Activated CD8-positive, alpha-beta T cell treated with anti-CD3 and anti-CD28 coated beads for 36 hours (primary cell): ENCODE measurements around the gene GXYLT2. TPM values are rescaled to one million over a fixed set of nuclear protein-coding genes. Genes with fewer than 3 reads are reported as not detected.

Experiments
- ATAC-seq: fragments of 200-7000 bp; cut with Tn5 transposase; one replicate; pipeline ENCODE4 v1.10.0; 2021; ENCODE audit warnings: mild to moderate bottlenecking, moderate library complexity
- CTCF ChIA-PET: fragments of 350-600 bp; sonication (Branson Sonifier 250); formaldehyde crosslinking; loops from one replicate; lab custom pipeline; 2021; ENCODE audit warnings: antibody characterized with exemption; lab: Charles Lee
- POLR2A ChIA-PET: fragments of 350-600 bp; sonication (Branson Sonifier 250); formaldehyde crosslinking; loops from one replicate; lab custom pipeline; 2021; ENCODE audit warnings: antibody characterized with exemption; lab: Charles Lee
- DNase-seq: peaks from one replicate; pipeline ENCODE4 v3.0.0-alpha.2; 2020
- H3K27ac Mint-ChIP-seq: one replicate; pipeline ENCODE4 v1.8.0; 2021; ENCODE audit warnings: mild to moderate bottlenecking, mixed read lengths
- H3K27me3 Mint-ChIP-seq: one replicate; pipeline ENCODE4 v1.8.0; 2021; ENCODE audit warnings: mixed read lengths
- H3K36me3 Mint-ChIP-seq: one replicate; pipeline ENCODE4 v1.8.0; 2021; ENCODE audit warnings: low read depth, mixed read lengths
- H3K4me1 Mint-ChIP-seq: one replicate; pipeline ENCODE4 v1.8.0; 2021; ENCODE audit warnings: low read depth, mixed read lengths
- H3K4me3 Mint-ChIP-seq: one replicate; pipeline ENCODE4 v1.8.0; 2021; ENCODE audit warnings: mild to moderate bottlenecking, moderate library complexity, mixed read lengths
- H3K9me3 Mint-ChIP-seq: one replicate; pipeline ENCODE4 v1.8.0; 2021; ENCODE audit warnings: mixed read lengths
- CTCF ChIP-seq: fragments of 200-600 bp; IDR thresholded peaks from one replicate; pipeline ENCODE4 v1.8.0; 2022; ENCODE audit warnings: antibody characterized with exemption, mild to moderate bottlenecking
- intact Hi-C: fragments of 100-400 bp; cut with micrococcal nuclease; formaldehyde crosslinking; loops from one replicate; pipeline ENCODE4 v1.10.0; 2022
- total RNA-seq, 2 experiments: library from RNA; stranded (reverse); gene quantifications; one replicate each; pipeline ENCODE4 v1.2.3, GENCODE V29; 2021

The GXYLT2 gene, protein sequence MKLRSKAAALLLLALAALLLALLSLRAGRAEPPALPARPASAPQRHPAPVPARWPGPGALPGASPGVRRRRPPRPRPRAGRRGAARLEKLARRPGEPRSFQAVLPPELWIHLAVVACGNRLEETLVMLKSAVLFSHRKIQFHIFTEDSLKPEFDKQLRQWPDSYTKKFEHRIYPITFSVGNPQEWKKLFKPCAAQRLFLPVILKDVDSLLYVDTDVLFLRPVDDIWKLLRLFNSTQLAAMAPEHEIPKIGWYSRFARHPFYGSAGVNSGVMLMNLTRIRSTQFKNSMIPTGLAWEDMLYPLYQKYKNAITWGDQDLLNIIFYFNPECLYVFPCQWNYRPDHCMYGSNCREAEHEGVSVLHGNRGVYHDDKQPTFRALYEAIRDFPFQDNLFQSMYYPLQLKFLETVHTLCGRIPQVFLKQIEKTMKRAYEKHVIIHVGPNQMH
- total RNA-seq, result under 1 TPM; 0.11 to 0.92 TPM

DNA sequence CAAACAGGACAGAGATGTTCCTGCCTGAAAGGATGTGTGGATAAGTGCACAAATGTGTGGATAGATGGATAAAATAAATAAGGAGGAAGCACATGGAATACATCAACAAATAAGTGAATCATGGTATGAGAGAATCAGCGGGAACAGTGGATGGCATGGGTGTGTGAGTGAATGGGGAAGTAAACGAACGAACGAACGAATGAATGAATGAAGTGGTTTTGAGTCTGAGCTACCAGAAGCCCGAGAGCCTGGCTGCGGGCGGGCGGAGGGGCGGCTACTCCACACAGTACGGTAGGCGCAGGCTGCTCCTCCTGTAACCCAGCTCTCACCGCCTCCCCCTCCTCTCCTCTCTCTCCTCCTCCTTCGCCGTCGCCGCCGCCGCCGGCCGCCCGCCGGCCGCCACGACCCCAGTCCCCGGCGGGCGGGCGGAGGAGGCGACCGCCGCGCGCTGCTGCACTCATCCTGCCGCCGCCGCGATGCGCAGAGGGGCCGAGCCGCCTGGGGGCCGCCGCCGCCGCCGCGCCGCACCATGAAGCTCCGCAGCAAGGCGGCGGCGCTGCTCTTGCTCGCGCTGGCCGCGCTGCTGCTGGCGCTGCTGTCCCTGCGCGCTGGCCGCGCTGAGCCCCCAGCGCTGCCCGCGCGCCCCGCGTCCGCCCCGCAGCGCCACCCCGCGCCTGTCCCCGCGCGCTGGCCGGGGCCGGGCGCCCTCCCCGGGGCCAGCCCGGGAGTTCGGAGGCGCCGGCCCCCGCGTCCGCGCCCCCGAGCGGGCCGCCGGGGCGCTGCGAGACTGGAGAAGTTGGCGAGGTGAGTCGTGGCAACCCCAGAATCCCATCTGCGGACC lies at the start of gene GXYLT2:
TSS of gene GXYLT2 (plus strand) at position 342 of the 841 bp plus-strand sequence. CDS start at position 530, 188 bp downstream.
- H3K36me3 Mint-ChIP-seq, result no peaks in the 10 kb centered on the region
- intact Hi-C loops, result no loop called here
- peaks cover 68% of the 10 kb centered on the region for H3K27me3 Mint-ChIP-seq
- DNase-seq (peak; percentile 48), ATAC-seq (peak; percentile 82)
- ChIA-PET POLR2A (no interaction called here), CTCF (interaction anchor here (0.6 to 3.8 kb wide), 5 partner anchors 10 to 47 kb away, joined by 3 to 15 read pairs (median 3); no protein-coding TSS in a partner anchor)
- TF ChIP-seq CTCF, result no peak
- H3K27ac Mint-ChIP-seq, result no peak within 1 kb of the TSS
- peaks cover 4% of the 10 kb centered on the region for H3K9me3 Mint-ChIP-seq
- H3K4me1 Mint-ChIP-seq, result peaks cover 16% of the 10 kb centered on the region
- H3K4me3 Mint-ChIP-seq, result peak within 1 kb of the TSS; percentile 68

- ChIA-PET CTCF (interaction anchor here (2.2 kb wide), 1 partner anchor 17 kb away, joined by 15 read pairs; no protein-coding TSS in a partner anchor), POLR2A (no interaction called here)
- Mint-ChIP-seq H3K27me3 (no peaks in the 10 kb centered on the region), H3K36me3 (peaks cover 52% of the 10 kb centered on the region), H3K4me3 (no peak overlapping the region), H3K4me1 (peaks cover 11% of the 10 kb centered on the region), H3K27ac (no peak overlapping the region), H3K9me3 (no peaks in the 10 kb centered on the region)
- intact Hi-C loops, result no loop called here
- ATAC-seq (no peak), DNase-seq (no peak)
- no peak for TF ChIP-seq CTCF
Observed at GRCh38 chr3:72839057-72839456, 48.8 kb upstream of the GXYLT2 start.

DNA sequence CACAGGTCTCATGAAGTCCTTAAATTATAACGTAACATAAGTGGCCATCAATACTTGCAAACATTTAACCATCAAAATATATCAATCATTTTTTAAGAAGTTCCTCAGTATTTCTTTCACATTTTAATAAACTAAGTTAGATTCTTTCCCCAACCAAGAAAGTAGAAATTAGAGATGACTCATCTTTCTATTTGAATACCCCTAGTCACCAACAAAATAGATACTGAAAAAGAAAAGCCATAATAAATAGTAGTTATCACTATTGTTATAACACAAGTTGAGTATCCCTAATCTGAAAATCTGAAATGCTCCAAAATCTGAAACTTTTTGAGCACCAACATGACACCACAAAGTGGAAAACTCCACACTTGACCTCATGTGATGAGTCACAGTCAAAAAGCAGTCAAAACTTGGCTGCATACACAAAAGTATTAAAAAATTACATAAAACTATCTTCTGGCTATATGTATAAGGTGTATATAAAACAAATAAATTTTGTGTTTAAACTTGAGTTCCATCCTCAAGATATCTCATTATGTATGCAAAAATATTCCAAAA lies 43.3 kb upstream of the GXYLT2 start:
- Mint-ChIP-seq H3K36me3 (peaks cover 32% of the 10 kb centered on the region), H3K9me3 (no peaks in the 10 kb centered on the region), H3K27ac (peak overlapping the region; percentile 66), H3K4me3 (no peak overlapping the region), H3K4me1 (peaks cover 49% of the 10 kb centered on the region), H3K27me3 (no peaks in the 10 kb centered on the region)
- TF ChIP-seq CTCF, result no peak
- peak; percentile 17 for ATAC-seq
- ChIA-PET POLR2A (interaction anchor here (0.9 kb wide), 1 partner anchor 969 kb away, joined by 3 read pairs; no protein-coding TSS in a partner anchor), CTCF (no interaction called here)
- peak; percentile 61 for DNase-seq
- intact Hi-C loops, result no loop called here

DNA sequence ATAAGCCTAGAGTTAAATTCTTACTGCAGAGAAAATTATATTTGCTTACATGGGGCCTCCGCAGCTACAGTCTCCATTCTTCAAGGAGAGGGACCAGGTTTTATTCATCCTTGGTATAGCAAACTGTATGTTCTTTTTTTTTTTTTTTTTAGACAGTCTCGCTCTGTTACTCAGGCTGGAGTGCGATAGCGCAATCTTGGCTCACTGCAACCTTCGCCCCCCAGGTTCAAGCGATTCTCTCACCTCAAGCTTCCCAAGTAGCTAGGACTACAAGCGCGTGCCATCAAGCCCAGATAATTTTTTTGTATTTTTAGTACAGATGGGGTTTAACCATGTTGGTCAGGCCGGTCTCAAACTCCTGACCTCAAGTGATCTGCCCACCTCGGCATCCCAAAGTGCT lies 41.7 kb upstream of the GXYLT2 start:
- ATAC-seq, result no peak
- TF ChIP-seq CTCF, result no peak
- Mint-ChIP-seq H3K4me3 (peak overlapping the region; percentile 89), H3K27me3 (no peaks in the 10 kb centered on the region), H3K27ac (no peak overlapping the region), H3K9me3 (no peaks in the 10 kb centered on the region), H3K36me3 (peaks cover 25% of the 10 kb centered on the region), H3K4me1 (peaks cover 52% of the 10 kb centered on the region)
- no peak for DNase-seq
- intact Hi-C loops, result loop anchor here (5.0 kb wide), 1 partner anchor 241 kb away; no protein-coding TSS in a partner anchor
- POLR2A ChIA-PET, result no interaction called here
- CTCF ChIA-PET, result interaction anchor here (0.7 to 7.2 kb wide), 2 partner anchors 239 to 971 kb away, joined by 3 to 56 read pairs; no protein-coding TSS in a partner anchor
